NT2/D1 (cell line): ENCODE data around the gene KRTAP5-9.
"Not testable (repeated sequence)": the region's sequence is repeated elsewhere in the genome, so short reads cannot be mapped to it uniquely, and the experiment has no call there.

Experiments
- DNase-seq: peaks from one replicate; pipeline ENCODE4 v3.0.0-alpha.2; 2011; ENCODE audit warnings: low read depth, low spot score
- H3K27me3 ChIP-seq: 2 replicates; pipeline ENCODE4 v1.6.0; 2011; ENCODE audit warnings: mild to moderate bottlenecking; ENCODE audit not compliant: insufficient read length, insufficient read depth
- H3K36me3 ChIP-seq: 2 replicates; pipeline ENCODE4 v1.6.1; 2011; ENCODE audit warnings: mild to moderate bottlenecking, low read length, mixed read lengths; ENCODE audit not compliant: insufficient read depth, insufficient read length
- H3K4me1 ChIP-seq: 2 replicates; pipeline ENCODE4 v1.5.1; 2011; ENCODE audit not compliant: insufficient read depth, insufficient read length
- H3K4me3 ChIP-seq: 2 replicates; pipeline ENCODE4 v1.5.1; 2011; ENCODE audit warnings: low read depth; ENCODE audit not compliant: insufficient read length
- H3K9ac ChIP-seq: 2 replicates; pipeline ENCODE4 v1.6.0; 2011; ENCODE audit warnings: low read depth; ENCODE audit not compliant: insufficient read length
- H3K9me3 ChIP-seq: 2 replicates; pipeline ENCODE4 v1.5.1; 2011; ENCODE audit warnings: mild to moderate bottlenecking, low read length; ENCODE audit not compliant: insufficient read depth
- SUZ12 ChIP-seq: IDR thresholded peaks from 2 replicates; pipeline ENCODE4 v1.6.1; 2011; ENCODE audit not compliant: insufficient read length, insufficient read depth; ENCODE audit errors: extremely low read depth
- YY1 ChIP-seq: IDR thresholded peaks from 2 replicates; pipeline ENCODE4 v1.6.1; 2011; ENCODE audit not compliant: insufficient read length, insufficient read depth
- ZNF274 ChIP-seq: IDR thresholded peaks from 2 replicates; pipeline ENCODE4 v1.6.1; 2011; ENCODE audit warnings: mild to moderate bottlenecking, low read depth, low read length

The KRTAP5-9 gene

GRCh38 chr11:71505001-71505400 is 43.2 kb upstream of the KRTAP5-9 start:
- H3K36me3 ChIP-seq, result peaks cover 10% of the 10 kb centered on the region
- peaks cover 21% of the 10 kb centered on the region; the same call in 1 of the 2 replicates for H3K9me3 ChIP-seq
- H3K4me3 ChIP-seq, result no peak overlapping the region
- no peak overlapping the region for H3K9ac ChIP-seq
- TF ChIP-seq YY1, result no peak
- no peak for TF ChIP-seq SUZ12
- no peak for TF ChIP-seq ZNF274
- H3K4me1 ChIP-seq, result peaks cover 9% of the 10 kb centered on the region
- H3K27me3 ChIP-seq, result no peaks in the 10 kb centered on the region
- no peak for DNase-seq

- H3K9ac ChIP-seq, result no peak overlapping the region
- no peak for TF ChIP-seq SUZ12
- TF ChIP-seq ZNF274, result no peak
- TF ChIP-seq YY1, result no peak
- DNase-seq, result no peak
- H3K4me3 ChIP-seq, result no peak overlapping the region
- peaks cover 6% of the 10 kb centered on the region for H3K36me3 ChIP-seq
- H3K9me3 ChIP-seq, result peaks cover 29% of the 10 kb centered on the region; the same call in 1 of the 2 replicates
- H3K27me3 ChIP-seq, result no peaks in the 10 kb centered on the region
- peaks cover 9% of the 10 kb centered on the region for H3K4me1 ChIP-seq
These were observed 42.4 kb upstream of the KRTAP5-9 start for GRCh38 chr11:71505781-71506180.

GRCh38 chr11:71507102-71507501 is 41.1 kb upstream of the KRTAP5-9 start:
- Histone ChIP-seq H3K4me1 (peaks cover 9% of the 10 kb centered on the region), H3K4me3 (no peak overlapping the region), H3K9ac (no peak overlapping the region)

GRCh38 chr11:71518506-71519471 is 29.4 kb upstream of the KRTAP5-9 start:
- no peak overlapping the region for H3K9ac ChIP-seq
- no peak for TF ChIP-seq YY1
- no peak for TF ChIP-seq SUZ12
- TF ChIP-seq ZNF274, result no peak
- no peak overlapping the region for H3K4me3 ChIP-seq
- H3K36me3 ChIP-seq, result no peaks in the 10 kb centered on the region
- DNase-seq, result no peak
- no peaks in the 10 kb centered on the region for H3K4me1 ChIP-seq
- no peaks in the 10 kb centered on the region for H3K9me3 ChIP-seq
- no peaks in the 10 kb centered on the region for H3K27me3 ChIP-seq

More at GRCh38 chr11:71507102-71507501, 41.1 kb upstream of the KRTAP5-9 start:
- Histone ChIP-seq H3K9me3 (peaks cover 31% of the 10 kb centered on the region; the same call in 1 of the 2 replicates), H3K36me3 (no peaks in the 10 kb centered on the region), H3K27me3 (no peaks in the 10 kb centered on the region)
- no peak for DNase-seq
- TF ChIP-seq ZNF274 (no peak), YY1 (no peak), SUZ12 (no peak)

- no peaks in the 10 kb centered on the region for H3K36me3 ChIP-seq
- DNase-seq, result no peak
- H3K9me3 ChIP-seq, result no peaks in the 10 kb centered on the region
- H3K4me3 ChIP-seq, result no peak overlapping the region
- no peaks in the 10 kb centered on the region for H3K4me1 ChIP-seq
- no peak overlapping the region for H3K9ac ChIP-seq
- no peaks in the 10 kb centered on the region for H3K27me3 ChIP-seq
- TF ChIP-seq SUZ12, result no peak
- TF ChIP-seq ZNF274, result no peak
- no peak for TF ChIP-seq YY1
These were observed 28.7 kb upstream of the KRTAP5-9 start for GRCh38 chr11:71519546-71519945.

GRCh38 chr11:71525188-71525937 is 22.9 kb upstream of the KRTAP5-9 start:
- H3K36me3 ChIP-seq, result no peaks in the 10 kb centered on the region
- H3K27me3 ChIP-seq, result no peaks in the 10 kb centered on the region
- peaks cover 2% of the 10 kb centered on the region for H3K4me1 ChIP-seq
- H3K9ac ChIP-seq, result no peak overlapping the region
- DNase-seq, result no peak
- TF ChIP-seq SUZ12 (no peak), ZNF274 (no peak), YY1 (no peak)
- H3K4me3 ChIP-seq, result no peak overlapping the region
- H3K9me3 ChIP-seq, result no peaks in the 10 kb centered on the region

- TF ChIP-seq ZNF274 (no peak), YY1 (no peak), SUZ12 (no peak)
- H3K36me3 ChIP-seq, result no peaks in the 10 kb centered on the region
- no peaks in the 10 kb centered on the region for H3K27me3 ChIP-seq
- DNase-seq, result no peak
- no peak overlapping the region for H3K9ac ChIP-seq
- H3K9me3 ChIP-seq, result no peaks in the 10 kb centered on the region
- H3K4me3 ChIP-seq, result no peak overlapping the region
- peaks cover 2% of the 10 kb centered on the region for H3K4me1 ChIP-seq
These were observed 22.2 kb upstream of the KRTAP5-9 start for GRCh38 chr11:71525938-71526495.

GRCh38 chr11:71526796-71527575 is 21.2 kb upstream of the KRTAP5-9 start, which contains the start of gene KRTAP5-7:
KRTAP5-7 (plus strand) TSS chr11:71527267; CDS start chr11:71527301, 34 bp downstream.
- H3K27me3 ChIP-seq, H3K9ac ChIP-seq, H3K9me3 ChIP-seq, H3K4me3 ChIP-seq, DNase-seq, H3K4me1 ChIP-seq, H3K36me3 ChIP-seq: not testable (repeated sequence)
